Activated CD4-positive, alpha-beta T cell treated with anti-CD3 and anti-CD28 coated beads, Interleukin-2, Interleukin-4, amounts not matched to agents 100 ng/mL and 50 ng/mL, durations not matched to agents 16 hours and 8 hours (primary cell): ENCODE measurements around the gene VWA2.

Source experiments
- DNase-seq: peaks from one replicate; pipeline ENCODE4 v3.0.0-alpha.2; 2020; ENCODE audit warnings: low spot score

The VWA2 gene

GRCh38 chr10:114276671-114277070, 37.6 kb downstream of the VWA2 start:
- DNase-seq = no peak

GRCh38 chr10:114278140-114278883, 39.3 kb downstream of the VWA2 start:
- DNase-seq = no peak

- DNase-seq = no peak
Measured at GRCh38 chr10:114278884-114279191, 39.8 kb downstream of the VWA2 start.

GRCh38 chr10:114279289-114279688, 40.2 kb downstream of the VWA2 start:
- DNase-seq = no peak

- DNase-seq = no peak
Measured at GRCh38 chr10:114279901-114280644, 41.0 kb downstream of the VWA2 start.

GRCh38 chr10:114281006-114281405, 42.0 kb downstream of the VWA2 start:
- DNase-seq = no peak

- DNase-seq = no peak
Measured at GRCh38 chr10:114281461-114281860, 42.4 kb downstream of the VWA2 start.

GRCh38 chr10:114282526-114282925, 43.5 kb downstream of the VWA2 start:
- no peak for DNase-seq

- no peak for DNase-seq
Measured at GRCh38 chr10:114283091-114283490, 44.0 kb downstream of the VWA2 start.

GRCh38 chr10:114283535-114284234, 44.6 kb downstream of the VWA2 start:
- DNase-seq = no peak

GRCh38 chr10:114284346-114285071, 45.5 kb downstream of the VWA2 start:
- DNase-seq = no peak

GRCh38 chr10:114285961-114286441, 46.9 kb downstream of the VWA2 start:
- DNase-seq = no peak

- DNase-seq = no peak
Measured at GRCh38 chr10:114286921-114287320, 47.9 kb downstream of the VWA2 start.

GRCh38 chr10:114288424-114289095, 49.5 kb downstream of the VWA2 start:
- no peak for DNase-seq

GRCh38 chr10:114289096-114289436, 50.0 kb downstream of the VWA2 start:
- DNase-seq = no peak

GRCh38 chr10:114290038-114290437, 51.0 kb downstream of the VWA2 start:
- DNase-seq = no peak

GRCh38 chr10:114291076-114291475, 52.0 kb downstream of the VWA2 start:
- DNase-seq = no peak

- no peak for DNase-seq
Measured at GRCh38 chr10:114291516-114291915, 52.5 kb downstream of the VWA2 start.

- DNase-seq = no peak
Measured at GRCh38 chr10:114293075-114293474, 54.0 kb downstream of the VWA2 start.

GRCh38 chr10:114294549-114294948, 55.5 kb downstream of the VWA2 start:
- no peak for DNase-seq

GRCh38 chr10:114295393-114295792, 56.3 kb downstream of the VWA2 start:
- no peak for DNase-seq
